Keratinocyte (primary cell): ENCODE measurements around the gene F11. TPM values are rescaled to one million over a fixed set of nuclear protein-coding genes. Genes with fewer than 3 reads are reported as not detected.
"Not testable (repeated sequence)": the region's sequence is repeated elsewhere in the genome, so short reads cannot be mapped to it uniquely, and the experiment has no call there.

Experiments
- DNase-seq: peaks from one replicate; pipeline ENCODE4 v3.0.0-alpha.2; 2011; ENCODE audit warnings: low read depth, missing footprints, low spot score
- FAIRE-seq: peaks from 2 replicates; lab custom pipeline; 2011; peaks lifted over from hg19 to GRCh38; lab: Jason Lieb, UNC
- H2AFZ ChIP-seq: 2 replicates; pipeline ENCODE4 v1.6.0; 2012; ENCODE audit warnings: low read length, control low read depth, inconsistent platforms; ENCODE audit not compliant: control insufficient read depth
- H3K27ac ChIP-seq: 2 replicates; pipeline ENCODE4 v1.5.1; 2011; ENCODE audit warnings: low read length; ENCODE audit not compliant: control insufficient read depth, insufficient read depth
- H3K27me3 ChIP-seq: 3 replicates; pipeline ENCODE4 v1.6.0; 2011; ENCODE audit warnings: low read length; ENCODE audit not compliant: control insufficient read depth, insufficient read depth; ENCODE audit errors: extremely low read depth
- H3K36me3 ChIP-seq, 2 experiments: 2 replicates in 1 of 2; 3 replicates in 1 of 2; pipeline ENCODE4 v1.5.1; 2011; ENCODE audit warnings: low read length in 2 of 2, mild to moderate bottlenecking in 1 of 2; ENCODE audit not compliant: control insufficient read depth in 2 of 2, insufficient read depth in 2 of 2; ENCODE audit errors: extremely low read depth in 1 of 2
- H3K4me1 ChIP-seq: 3 replicates; pipeline ENCODE4 v1.5.1; 2011; ENCODE audit warnings: low read length; ENCODE audit not compliant: control insufficient read depth, insufficient read depth; ENCODE audit errors: extremely low read depth
- H3K4me2 ChIP-seq: 3 replicates; pipeline ENCODE4 v1.6.0; 2011; ENCODE audit warnings: low read depth, low read length; ENCODE audit not compliant: control insufficient read depth, insufficient read depth; ENCODE audit errors: extremely low read depth
- H3K4me3 ChIP-seq, 3 experiments: fragments of 200-600 bp in 1 of 3; sonication (generic) in 1 of 3; 2 replicates in 2 of 3; 3 replicates in 1 of 3; pipeline ENCODE4 v1.5.1; 2011 to 2016; ENCODE audit warnings: low read length in 3 of 3, mild to moderate bottlenecking in 3 of 3, control low read depth in 2 of 3, inconsistent platforms in 1 of 3, low read depth in 1 of 3, mixed read lengths in 1 of 3, mixed run types in 1 of 3, moderate library complexity in 1 of 3; ENCODE audit not compliant: control insufficient read depth in 2 of 3, insufficient read depth in 2 of 3; ENCODE audit errors: extremely low read depth in 1 of 3
- H3K79me2 ChIP-seq: 2 replicates; pipeline ENCODE4 v1.6.0; 2012; ENCODE audit warnings: low read length; ENCODE audit not compliant: control insufficient read depth, insufficient read depth
- H3K9ac ChIP-seq: 3 replicates; pipeline ENCODE4 v1.6.0; 2011; ENCODE audit warnings: low read length; ENCODE audit not compliant: control insufficient read depth, insufficient read depth; ENCODE audit errors: extremely low read depth
- H3K9me1 ChIP-seq: 3 replicates; pipeline ENCODE4 v1.6.0; 2011; ENCODE audit warnings: low read length; ENCODE audit not compliant: control insufficient read depth, insufficient read depth; ENCODE audit errors: extremely low read depth
- H3K9me3 ChIP-seq: 2 replicates; pipeline ENCODE4 v1.5.1; 2012; ENCODE audit warnings: low read depth, low read length; ENCODE audit not compliant: control insufficient read depth
- H4K20me1 ChIP-seq: 3 replicates; pipeline ENCODE4 v1.6.0; 2011; ENCODE audit warnings: low read length; ENCODE audit not compliant: control insufficient read depth, insufficient read depth; ENCODE audit errors: extremely low read depth
- CTCF ChIP-seq, 3 experiments: IDR thresholded peaks in 1 of 3; conservative IDR thresholded peaks in 1 of 3; optimal IDR thresholded peaks in 1 of 3; 2 replicates in 2 of 3; 3 replicates in 1 of 3; pipeline versions ENCODE3 to v1.5.1; 2011; ENCODE audit warnings: low read length in 3 of 3, mild to moderate bottlenecking in 3 of 3, moderate library complexity in 2 of 3, control low read depth in 1 of 3, inconsistent platforms in 1 of 3; ENCODE audit not compliant: insufficient read depth in 2 of 3; ENCODE audit errors: extremely low read depth in 1 of 3
- EZH2 ChIP-seq: IDR thresholded peaks from one replicate; pipeline ENCODE4 v1.6.1; 2012; ENCODE audit warnings: inconsistent platforms, mild to moderate bottlenecking, low read length, moderate library complexity
- dilution Hi-C: fragments of 300-500 bp; cut with MboI; formaldehyde crosslinking; loops from one replicate; pipeline ENCODE4 v1.7.0; 2020; ENCODE audit warnings: low sequenced_read_pairs; ENCODE audit not compliant: extremely low pct_ligation_motif_present
- polyA plus RNA-seq, 5 experiments: library from polyadenylated mRNA; depleted of rRNA in 3 of 5; stranded (reverse) in 3 of 5; stranded (forward) in 1 of 5; unstranded in 1 of 5; fragments of >200 nt; gene quantifications; 1 replicate in 1 of 5; 2 replicates in 3 of 5; 3 replicates in 1 of 5; pipeline versions ENCODE4 v1.2.1 to v1.2.3, GENCODE V29; 2011 to 2012; ENCODE audit warnings: missing spikeins in 2 of 5, low read depth in 1 of 5, low replicate concordance in 1 of 5

The F11 gene
- polyA plus RNA-seq, 1 donor (not counting 4 experiments of a cell fraction or from before 2014, with no cell fraction given), result not detected

GRCh38 chr4:186260504-186261448 lies 5.2 kb upstream of the F11 start:
- FAIRE-seq, result no peak
- dilution Hi-C loops, result no loop called here
- Histone ChIP-seq H3K9me3 (no peaks in the 10 kb centered on the region), H3K4me3 (no peak overlapping the region), H4K20me1 (no peaks in the 10 kb centered on the region), H3K27me3 (no peaks in the 10 kb centered on the region), H2AFZ (no peak overlapping the region), H3K36me3 (no peaks in the 10 kb centered on the region), H3K9me1 (no peaks in the 10 kb centered on the region), H3K9ac (no peak overlapping the region), H3K4me2 (no peak overlapping the region), H3K27ac (no peak overlapping the region), H3K79me2 (no peaks in the 10 kb centered on the region), H3K4me1 (no peaks in the 10 kb centered on the region)
- no peak for DNase-seq
- no peak for TF ChIP-seq CTCF (optimal IDR thresholded peaks at IDR 0.05 in 1 of 3, IDR thresholded peaks at IDR 0.05 in 1 of 3, conservative IDR thresholded peaks at IDR 0.05 in 1 of 3; ENCODE audit: extremely low read depth in 1 of 3, insufficient read depth in 2 of 3, low read length in 3 of 3)
- TF ChIP-seq EZH2, result no peak

GRCh38 chr4:186264660-186265059 lies 1.3 kb upstream of the F11 start:
- Histone ChIP-seq H3K4me2 (no peak overlapping the region), H3K27me3 (no peaks in the 10 kb centered on the region), H4K20me1 (no peaks in the 10 kb centered on the region), H3K9ac (no peak overlapping the region), H2AFZ (no peak overlapping the region), H3K9me1 (no peaks in the 10 kb centered on the region), H3K36me3 (no peaks in the 10 kb centered on the region), H3K4me1 (no peaks in the 10 kb centered on the region), H3K9me3 (no peaks in the 10 kb centered on the region), H3K27ac (no peak overlapping the region), H3K4me3 (no peak overlapping the region), H3K79me2 (no peaks in the 10 kb centered on the region)
- TF ChIP-seq EZH2 (no peak), CTCF (optimal IDR thresholded peaks at IDR 0.05 in 1 of 3, IDR thresholded peaks at IDR 0.05 in 1 of 3, conservative IDR thresholded peaks at IDR 0.05 in 1 of 3; ENCODE audit: extremely low read depth in 1 of 3, insufficient read depth in 2 of 3, low read length in 3 of 3) (no peak)
- FAIRE-seq, result no peak
- dilution Hi-C loops, result no loop called here
- DNase-seq, result no peak

- H4K20me1 ChIP-seq, FAIRE-seq, H3K79me2 ChIP-seq, H3K27me3 ChIP-seq, dilution Hi-C loops, H3K4me3 ChIP-seq, H2AFZ ChIP-seq, H3K4me1 ChIP-seq, H3K36me3 ChIP-seq, H3K9me3 ChIP-seq, H3K27ac ChIP-seq, H3K4me2 ChIP-seq, H3K9ac ChIP-seq, H3K9me1 ChIP-seq, DNase-seq: not testable (repeated sequence)
Measured at GRCh38 chr4:186265250-186265649, 739 bp upstream of the F11 start.
